IPS-NIHi7 (cell line): ENCODE measurements around the gene LZTFL1.
A peak's percentile ranks its signal among the peaks of the same experiment; 100 is the strongest.
"Not testable (repeated sequence)": the region's sequence is repeated elsewhere in the genome, so short reads cannot be mapped to it uniquely, and the experiment has no call there.

ENCODE experiments used
- DNase-seq: peaks from one replicate; pipeline ENCODE4 v3.0.0; 2012; ENCODE audit warnings: mixed read lengths; ENCODE audit errors: extremely low spot score

Gene LZTFL1

GRCh38 chr3:45865563-45865962, 23.6 kb upstream of the LZTFL1 start:
- no peak for DNase-seq

- DNase-seq: no peak
Observed at GRCh38 chr3:45864760-45865519, 23.0 kb upstream of the LZTFL1 start.

- no peak for DNase-seq
Observed at GRCh38 chr3:45861043-45861719, 19.3 kb upstream of the LZTFL1 start.

GRCh38 chr3:45860481-45860880, 18.6 kb upstream of the LZTFL1 start:
- DNase-seq: no peak

GRCh38 chr3:45858809-45859543, 17.1 kb upstream of the LZTFL1 start:
- DNase-seq: no peak

GRCh38 chr3:45857024-45857423, 15.1 kb upstream of the LZTFL1 start:
- not testable (repeated sequence) for DNase-seq

- DNase-seq: not testable (repeated sequence)
Observed at GRCh38 chr3:45856323-45856722, 14.4 kb upstream of the LZTFL1 start.

- no peak for DNase-seq
Observed at GRCh38 chr3:45852828-45853227, 10.9 kb upstream of the LZTFL1 start.

- no peak for DNase-seq
Observed at GRCh38 chr3:45848392-45848791, 6.5 kb upstream of the LZTFL1 start.

- DNase-seq: no peak
Observed at GRCh38 chr3:45844616-45845015, 2.7 kb upstream of the LZTFL1 start.

- DNase-seq: no peak
Observed at GRCh38 chr3:45842851-45843625, 1.1 kb upstream of the LZTFL1 start.

- DNase-seq: no peak
Observed at GRCh38 chr3:45841420-45841756, 531 bp downstream of the LZTFL1 start.

- no peak for DNase-seq
Observed at GRCh38 chr3:45838466-45838865, 3.5 kb downstream of the LZTFL1 start.

- DNase-seq: peak; percentile 46
Observed at GRCh38 chr3:45832699-45833098, 9.2 kb downstream of the LZTFL1 start.

- DNase-seq: no peak
Observed at GRCh38 chr3:45830121-45830520, 11.8 kb downstream of the LZTFL1 start.

- DNase-seq: no peak
Observed at GRCh38 chr3:45826908-45827307, 15.0 kb downstream of the LZTFL1 start.

- no peak for DNase-seq
Observed at GRCh38 chr3:45826321-45826720, 15.6 kb downstream of the LZTFL1 start.

GRCh38 chr3:45821127-45821526, 20.8 kb downstream of the LZTFL1 start:
- DNase-seq: no peak

- no peak for DNase-seq
Observed at GRCh38 chr3:45819543-45819942, 22.4 kb downstream of the LZTFL1 start.

- no peak for DNase-seq
Observed at GRCh38 chr3:45817831-45818522, 23.9 kb downstream of the LZTFL1 start.

GRCh38 chr3:45816544-45816943, 25.4 kb downstream of the LZTFL1 start:
- no peak for DNase-seq
